GM21717 (cell line): ENCODE data around the gene YPEL1.
"Not testable (repeated sequence)": the region's sequence is repeated elsewhere in the genome, so short reads cannot be mapped to it uniquely, and the experiment has no call there.

Experiments used
- ATAC-seq: cut with Tn5 transposase; IDR thresholded peaks from one replicate; pipeline ENCODE4 v1.9.1; 2021; ENCODE audit warnings: mild to moderate bottlenecking, moderate library complexity; ENCODE audit not compliant: unreplicated experiment

The YPEL1 gene

DNA sequence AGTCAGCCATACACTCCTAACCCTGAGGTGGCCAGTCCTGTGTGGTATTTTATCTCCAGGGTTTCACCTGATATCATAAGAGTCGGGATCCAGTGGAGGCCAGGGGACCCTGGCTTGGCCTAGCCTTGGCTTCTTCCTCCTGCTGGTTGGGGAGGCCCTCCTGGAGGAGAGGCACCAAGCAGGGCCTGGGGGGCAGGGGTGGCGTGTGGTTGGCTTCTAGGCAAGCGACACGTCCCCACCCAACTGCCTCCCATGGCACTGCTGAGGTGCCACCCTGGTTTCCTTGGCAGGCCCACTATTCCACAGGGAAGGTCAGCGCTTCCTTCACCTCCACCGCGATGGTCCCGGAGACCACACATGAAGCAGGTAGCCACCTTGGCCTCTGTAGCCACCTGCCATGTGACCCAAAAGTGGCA lies 49.4 kb downstream of the YPEL1 start:
- no peak for ATAC-seq

- no peak for ATAC-seq
These were observed 50.5 kb downstream of the YPEL1 start for GRCh38 chr22:21685164-21685513.

DNA sequence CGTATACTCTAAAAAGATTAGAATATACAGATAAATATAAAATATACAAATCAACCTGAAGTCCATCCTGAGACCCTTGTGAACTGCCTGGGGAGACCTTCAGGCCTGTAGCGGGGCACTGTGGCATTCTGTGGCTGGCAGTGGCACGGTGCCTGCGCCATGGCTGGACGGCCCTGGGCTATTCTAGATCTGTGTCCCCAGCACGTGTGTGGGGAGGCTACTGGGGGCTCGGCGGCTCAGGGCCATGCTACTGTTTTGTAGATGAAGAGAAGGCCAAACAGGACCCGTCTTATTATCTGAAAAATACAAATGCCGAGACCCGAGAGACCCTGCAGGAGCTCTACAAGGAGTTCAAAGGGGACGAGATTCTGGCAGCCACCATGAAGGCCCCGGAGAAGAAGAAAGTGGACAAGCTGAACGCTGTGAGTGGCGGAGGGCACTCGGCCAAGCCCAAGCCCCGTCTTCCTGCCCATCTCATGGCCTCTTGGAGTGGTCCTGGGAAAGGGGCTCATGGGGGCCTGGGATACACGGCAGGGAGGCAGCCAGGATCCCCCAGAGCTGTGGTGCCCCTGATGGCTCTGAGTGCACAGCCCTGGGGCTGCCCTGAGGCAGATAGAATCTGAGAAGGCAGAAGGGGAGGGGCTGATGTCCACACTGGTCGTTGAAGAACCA lies 51.0 kb downstream of the YPEL1 start:
- no peak for ATAC-seq

DNA sequence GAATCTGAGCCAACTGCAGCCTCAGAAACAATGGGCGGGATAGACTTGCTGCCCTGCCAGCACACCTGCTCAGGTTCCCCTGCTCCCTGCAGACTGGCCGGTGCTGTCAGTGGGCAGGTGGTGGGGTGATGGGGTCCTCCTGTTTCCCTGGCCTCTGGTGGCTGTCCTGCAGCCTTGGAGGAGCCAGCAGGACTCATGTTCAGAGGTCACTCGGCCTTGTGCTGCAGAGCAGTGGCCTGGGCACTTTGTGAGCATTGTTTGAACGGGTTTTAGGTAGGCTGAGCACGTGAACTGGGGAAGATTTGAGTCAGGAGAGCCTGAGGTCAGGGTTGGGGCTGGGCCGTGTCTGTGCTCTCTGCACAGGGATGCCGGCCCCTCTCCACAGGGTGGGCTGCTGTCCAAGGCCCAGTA lies 52.2 kb downstream of the YPEL1 start:
- no peak for ATAC-seq

DNA sequence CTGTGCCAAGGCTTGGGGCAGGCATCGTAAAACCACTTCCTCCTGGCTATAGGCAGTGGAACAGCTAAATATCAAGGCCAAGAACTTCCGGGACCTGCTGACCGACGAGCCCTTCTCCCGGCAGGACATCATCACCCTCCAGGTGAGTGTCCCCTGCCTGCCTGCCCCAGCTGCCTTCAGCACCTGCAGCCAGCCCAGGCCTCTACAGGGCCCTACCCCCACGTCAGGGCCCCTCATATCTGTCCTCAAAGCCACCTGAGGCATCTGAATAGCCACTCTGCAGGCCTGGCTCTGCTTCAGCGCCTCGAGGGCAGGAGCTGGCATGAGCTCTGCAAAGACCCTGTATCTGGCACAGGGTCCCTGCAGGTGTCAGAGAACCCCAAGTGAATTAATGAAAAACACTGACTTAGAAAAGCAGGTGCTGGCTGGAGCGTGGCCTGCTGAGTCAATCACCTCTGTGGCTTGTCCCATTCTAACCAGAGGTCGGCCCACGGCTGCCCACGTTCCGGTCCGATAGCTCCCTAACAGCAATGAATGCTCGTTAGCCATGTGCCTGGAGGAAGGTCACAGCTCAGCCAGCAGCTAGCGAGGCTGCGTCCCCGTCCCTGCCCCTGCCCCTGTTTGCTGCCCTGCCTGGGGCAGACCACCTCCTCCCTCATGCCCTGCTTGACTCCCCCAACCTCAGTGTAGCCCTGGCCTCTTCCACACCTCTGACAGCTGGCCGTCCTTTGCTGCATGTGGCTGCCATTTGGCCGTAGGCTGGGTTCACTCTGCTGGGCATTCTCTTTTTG lies 53.0 kb downstream of the YPEL1 start:
- ATAC-seq: no peak

- no peak for ATAC-seq
These were observed 53.8 kb downstream of the YPEL1 start for GRCh38 chr22:21681566-21682370.

GRCh38 chr22:21680830-21681565 lies 54.6 kb downstream of the YPEL1 start:
- ATAC-seq: no peak

GRCh38 chr22:21679383-21679782 lies 56.2 kb downstream of the YPEL1 start:
- no peak for ATAC-seq

DNA sequence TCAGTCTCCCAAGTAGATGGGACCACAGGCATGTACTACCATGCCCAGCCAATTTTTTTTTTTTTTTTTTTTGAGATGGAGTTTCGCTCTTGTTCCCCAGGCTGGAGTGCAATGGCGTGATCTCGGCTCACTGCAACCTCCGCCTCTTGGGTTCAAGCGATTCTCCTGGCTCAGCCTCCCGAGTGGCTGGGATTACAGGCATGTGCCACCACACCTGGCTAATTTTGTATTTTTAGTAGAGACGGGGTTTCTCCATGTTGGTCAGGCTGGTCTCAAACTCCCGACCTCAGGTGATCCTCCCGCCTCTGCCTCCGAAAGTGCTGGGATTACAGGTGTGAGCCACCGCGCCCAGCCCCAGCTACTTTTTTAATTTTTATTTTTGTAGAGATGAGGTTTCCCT lies 56.8 kb downstream of the YPEL1 start:
- not testable (repeated sequence) for ATAC-seq

GRCh38 chr22:21677606-21678443 lies 57.8 kb downstream of the YPEL1 start:
- ATAC-seq: no peak

GRCh38 chr22:21674638-21675245 lies 60.9 kb downstream of the YPEL1 start:
- ATAC-seq: no peak

DNA sequence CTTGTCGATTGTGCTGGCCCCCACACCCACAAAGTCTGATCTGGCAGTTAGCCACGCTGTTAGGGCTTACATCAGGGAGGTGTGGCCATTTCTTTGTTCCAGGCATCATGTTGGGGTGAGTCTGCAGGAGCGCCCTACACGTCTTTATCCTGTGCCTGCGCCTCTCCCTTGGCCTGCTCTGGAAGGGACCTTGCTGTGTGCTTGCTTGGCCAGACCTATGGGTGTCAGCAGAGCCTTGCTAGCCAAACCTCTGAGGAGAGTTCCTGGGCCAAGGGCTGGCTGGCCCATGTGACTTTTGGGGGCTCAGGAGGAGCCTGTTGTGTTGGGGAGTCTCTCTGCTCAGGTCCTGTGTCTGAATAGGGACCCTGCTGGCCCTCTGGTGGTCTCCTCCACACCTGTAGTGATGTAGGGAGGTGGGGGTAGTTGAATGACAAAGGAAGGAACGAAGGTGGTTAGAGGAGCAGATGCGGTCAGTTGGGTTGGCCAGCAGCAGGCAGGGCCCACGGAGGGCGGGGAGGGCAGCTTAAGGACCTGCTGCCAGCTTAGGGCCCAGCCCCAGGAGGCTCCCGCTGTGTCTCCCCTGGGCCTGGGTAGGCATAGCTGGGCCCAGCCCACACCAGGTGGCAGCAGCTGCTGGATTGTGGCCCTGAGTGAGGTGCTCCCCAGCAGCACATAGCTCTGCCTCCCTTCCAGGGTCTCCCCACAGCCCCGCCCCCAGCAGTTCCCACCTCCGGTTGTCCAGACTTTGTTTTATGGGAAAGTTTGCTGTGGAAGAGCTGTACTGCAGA lies 61.9 kb downstream of the YPEL1 start:
- no peak for ATAC-seq

DNA sequence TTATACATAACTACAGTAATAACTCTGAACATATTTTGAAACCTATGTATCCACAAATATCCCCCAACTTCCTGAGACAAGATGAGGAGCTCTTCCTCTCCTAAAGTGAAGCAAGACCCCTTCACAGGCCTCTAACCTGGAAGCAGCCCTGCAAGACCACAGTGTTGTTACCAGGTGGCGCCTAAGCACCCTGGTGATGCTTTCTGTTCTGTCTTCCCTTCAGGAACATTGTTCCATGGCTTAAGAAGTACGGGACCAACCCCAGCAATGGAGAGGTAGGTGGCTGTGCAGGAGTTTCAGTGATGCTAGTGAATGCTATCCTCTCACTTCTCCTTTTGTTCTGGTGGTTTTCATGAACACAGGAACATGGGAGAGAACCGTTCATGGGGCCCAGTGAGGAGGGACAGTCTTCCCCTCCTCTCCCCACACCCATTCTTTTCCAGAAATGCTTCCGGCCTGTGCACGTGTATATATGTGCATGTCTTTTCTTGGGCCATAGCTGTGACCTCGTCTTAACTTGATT lies 63.4 kb downstream of the YPEL1 start:
- ATAC-seq: no peak

DNA sequence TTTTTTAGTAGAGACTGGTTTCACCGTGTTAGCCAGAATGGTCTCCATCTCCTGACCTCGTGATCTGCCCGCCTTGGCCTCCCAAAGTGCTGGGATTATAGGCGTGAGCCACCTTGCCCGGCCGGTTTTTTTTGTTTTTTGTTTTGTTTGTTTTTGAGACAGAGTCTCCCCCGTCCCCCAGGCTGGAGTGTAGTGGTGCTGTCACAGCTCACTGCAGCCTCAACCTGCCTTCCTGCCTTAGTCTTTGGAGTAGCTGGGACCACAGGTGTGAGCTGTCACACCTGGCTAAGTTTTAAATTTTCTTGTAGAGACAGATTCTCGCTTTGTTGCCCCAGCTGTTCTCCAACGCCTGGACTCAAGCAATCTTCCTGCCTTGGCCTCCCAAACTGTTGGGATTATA lies 66.6 kb downstream of the YPEL1 start:
- no peak for ATAC-seq

DNA sequence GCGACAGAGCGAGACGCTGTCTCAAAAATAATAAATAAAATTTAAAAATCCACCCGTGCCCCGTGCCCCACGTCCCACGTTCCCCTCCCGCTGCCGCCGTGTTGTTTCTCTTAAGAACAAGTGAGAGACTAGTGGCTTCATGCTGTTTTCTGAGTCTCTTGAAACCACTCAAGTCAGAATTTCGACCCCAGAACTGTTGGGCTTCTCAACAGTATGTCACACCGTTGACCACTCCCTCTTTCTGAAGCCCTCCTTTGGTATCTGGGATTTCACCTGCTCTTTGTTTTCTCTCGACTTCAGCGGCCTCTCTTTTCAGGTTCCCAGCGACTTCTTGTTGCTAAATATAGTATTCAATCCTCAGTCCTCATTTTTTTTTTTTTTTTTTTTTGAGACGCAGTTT lies 68.8 kb downstream of the YPEL1 start:
- ATAC-seq: no peak

GRCh38 chr22:21665047-21665851 lies 70.3 kb downstream of the YPEL1 start:
- ATAC-seq: no peak

DNA sequence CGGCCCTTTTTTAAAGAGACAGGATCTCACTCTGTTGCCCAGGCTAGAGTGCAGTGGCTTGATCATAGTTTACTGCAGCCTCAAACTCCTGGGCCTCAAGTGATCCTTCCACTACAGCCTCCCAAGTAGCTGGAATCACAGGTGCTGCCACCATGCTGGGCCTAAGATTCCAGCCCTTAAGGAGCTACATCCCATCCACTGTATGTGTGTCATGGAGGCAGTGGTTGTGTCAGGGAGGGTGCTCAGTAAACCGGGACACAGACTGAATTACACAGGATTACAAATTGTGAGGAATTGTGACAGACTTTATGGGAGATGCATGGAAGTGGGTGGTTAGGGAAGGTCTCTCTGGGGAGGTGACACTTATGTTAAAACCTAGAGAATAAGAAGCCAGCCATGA lies 71.9 kb downstream of the YPEL1 start:
- ATAC-seq: no peak

DNA sequence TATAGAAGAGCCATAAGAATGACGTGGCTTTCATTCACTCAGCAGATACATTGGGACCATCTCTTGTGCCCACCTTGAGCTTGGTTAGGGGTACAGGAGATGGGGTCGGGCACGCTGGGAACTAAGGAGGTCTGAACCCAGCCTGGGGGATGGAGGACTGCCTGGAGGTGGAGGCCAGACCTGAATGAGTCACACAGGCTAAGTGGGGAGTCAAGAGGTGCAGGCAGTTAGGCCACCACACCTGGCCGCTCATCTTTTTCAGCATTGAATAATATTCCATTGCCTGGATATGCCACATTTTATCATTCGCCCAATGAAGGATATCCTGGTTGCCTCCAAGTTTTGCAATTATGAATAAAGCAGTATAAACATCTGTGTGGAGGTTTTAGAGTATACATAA lies 73.6 kb downstream of the YPEL1 start:
- ATAC-seq: no peak
